Muscle of arm (tissue), 12 donors: ENCODE data around the gene PAQR9. TPM values are rescaled to one million over a fixed set of nuclear protein-coding genes. Genes with fewer than 3 reads are reported as not detected.

Experiments
- DNase-seq: peaks from one replicate; pipeline ENCODE4 v3.0.0-alpha.2; 2013
- polyA plus RNA-seq, 12 donors: library from polyadenylated mRNA; unstranded; fragments of 120-200 nt; gene quantifications; one replicate each; pipeline ENCODE4 v1.2.1, GENCODE V29; 2013; ENCODE audit not compliant: insufficient read length in 12 of 12

PAQR9 gene
- polyA plus RNA-seq, 12 donors = 0.27 TPM; not detected in 11

DNA sequence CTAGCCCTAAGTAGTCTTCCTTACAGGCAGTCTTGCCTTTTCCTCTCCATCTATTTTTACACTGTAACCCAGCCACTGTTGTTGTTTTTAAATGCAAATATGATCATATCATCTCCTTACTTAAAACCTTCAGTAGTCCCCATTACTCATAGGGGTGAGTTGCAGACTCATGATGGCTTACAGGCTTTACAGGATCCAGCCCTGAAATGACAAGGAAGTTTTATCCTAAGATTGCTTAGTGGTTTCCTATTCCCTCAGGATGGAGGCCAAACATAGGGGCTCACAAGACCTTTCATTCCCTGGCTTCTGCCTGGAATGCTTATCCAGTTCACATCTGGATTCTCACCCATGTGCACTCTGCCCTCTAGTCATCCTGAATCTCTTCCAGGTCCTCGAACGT is 46.9 kb downstream of the PAQR9 start:
- DNase-seq = no peak

DNA sequence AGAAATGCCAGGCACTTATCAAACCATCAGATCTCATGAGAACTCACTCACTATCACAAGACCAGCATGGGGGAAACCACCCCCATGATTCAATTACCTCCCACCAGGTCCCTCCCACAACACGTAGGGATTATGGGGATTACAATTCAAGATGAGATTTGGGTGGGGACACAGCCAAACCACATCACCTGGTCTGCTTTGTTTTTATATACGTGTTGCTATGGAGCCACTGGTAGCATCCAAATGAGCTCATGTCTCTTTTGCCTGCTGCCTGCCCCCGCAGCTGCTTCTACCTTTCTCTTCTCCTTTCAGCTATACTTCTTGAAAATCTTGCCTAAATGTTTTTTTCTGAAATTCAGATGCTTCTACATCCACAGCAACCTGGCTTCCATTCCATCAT is 47.8 kb downstream of the PAQR9 start:
- no peak for DNase-seq

DNA sequence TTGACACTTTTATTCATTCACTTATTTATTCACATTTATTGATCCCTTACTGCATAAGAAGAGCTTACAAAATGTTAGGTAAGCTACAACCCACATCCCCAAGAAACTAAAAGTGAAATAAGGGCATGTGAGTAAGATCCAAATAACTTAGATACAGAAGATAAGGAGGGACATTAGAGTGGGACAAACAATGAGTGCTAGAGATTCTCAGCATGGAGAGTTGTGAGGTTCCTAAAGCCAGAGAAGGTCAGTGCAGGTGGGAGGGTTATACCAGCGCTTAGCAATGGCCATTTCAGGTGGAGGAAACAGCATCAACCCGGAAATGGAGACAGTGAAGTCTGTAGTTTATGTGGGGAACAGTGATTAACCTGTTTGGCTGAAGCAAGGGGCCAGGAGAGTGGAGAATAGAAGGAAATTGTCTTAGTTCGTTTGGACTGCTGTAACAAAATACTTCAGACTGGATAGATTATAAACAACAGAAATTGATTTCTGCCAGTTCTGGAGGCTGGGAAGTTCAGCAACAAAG is 49.1 kb downstream of the PAQR9 start:
- no peak for DNase-seq

DNA sequence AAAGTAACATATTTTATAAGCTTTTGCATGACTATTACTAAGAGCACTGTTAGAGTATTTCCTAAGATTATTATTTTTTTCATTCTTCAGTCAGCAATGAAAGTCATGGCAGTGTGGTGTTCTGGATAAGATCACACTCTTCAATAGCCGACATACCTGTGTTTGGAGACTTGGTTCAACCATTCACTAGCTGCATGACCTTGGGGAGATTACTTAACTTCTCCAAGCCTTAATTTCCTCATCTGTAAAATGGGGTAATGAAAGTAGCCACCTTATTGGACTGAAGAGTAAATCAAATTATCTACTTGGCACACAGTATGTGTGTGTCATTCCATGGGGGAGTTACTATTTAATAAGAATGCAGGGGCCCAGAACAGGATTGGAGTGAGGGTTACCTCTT is 50.0 kb downstream of the PAQR9 start:
- DNase-seq = no peak

DNA sequence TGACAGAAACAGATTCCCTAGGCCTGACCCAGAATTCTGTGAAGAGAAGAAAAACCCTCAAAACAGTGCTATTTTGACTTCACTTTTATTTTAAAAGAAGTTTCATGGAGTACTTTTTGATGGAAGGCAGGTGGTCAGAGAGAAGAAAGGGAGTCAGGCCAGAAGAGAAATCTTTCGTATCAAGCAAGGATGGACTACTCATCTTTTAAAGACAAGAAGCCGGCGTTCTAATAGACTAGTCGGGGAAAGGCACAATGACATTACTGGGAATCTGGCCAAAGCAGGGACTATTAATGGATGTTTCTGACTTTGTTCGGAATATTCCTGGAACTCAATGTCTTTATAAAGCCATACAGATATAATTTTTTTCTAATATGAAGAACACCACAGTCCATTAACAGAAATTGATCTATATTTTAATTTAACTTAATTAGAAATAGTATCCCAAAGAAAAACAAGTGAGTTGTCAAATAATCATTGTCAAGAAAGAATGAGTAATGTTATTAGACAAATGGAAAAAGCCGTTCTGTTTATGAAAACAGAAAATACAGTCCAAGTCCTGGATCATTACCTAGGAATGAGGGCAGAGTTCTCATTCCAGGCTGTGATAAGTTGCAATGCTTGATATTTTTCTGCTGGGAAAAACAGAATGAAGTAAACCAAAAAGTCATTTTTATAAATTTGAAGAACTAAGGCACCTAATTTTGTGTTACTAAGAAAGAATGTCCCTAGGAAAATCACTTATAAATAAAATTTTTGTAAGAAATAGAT is 50.9 kb downstream of the PAQR9 start:
- DNase-seq = no peak

Other genes with a start within 250 kb of the PAQR9 start
- gene TRPC1, start 239.6 kb downstream of the PAQR9 start, polyA plus RNA-seq = 10 to 100 TPM in 3 of 12 donors, 1 to 10 TPM in 8, not detected in 1; 6.3 to 12.1 (median 9.1) TPM
- 1 to 10 TPM in 9 of 12 donors, under 1 TPM in 1, not detected in 2; 0.82 to 4.7 (median 1.6) TPM for gene PCOLCE2, start 74.6 kb downstream of the PAQR9 start, polyA plus RNA-seq
- gene U2SURP, start 37.9 kb upstream of the PAQR9 start, polyA plus RNA-seq = 100 to 1,000 TPM in 5 of 12 donors, 10 to 100 TPM in 7; 64.0 to 134 (median 97.0) TPM
- 10 to 100 TPM in 2 of 12 donors, 1 to 10 TPM in 9, not detected in 1; 2.3 to 14.3 (median 5.1) TPM for gene CHST2, start 156.1 kb upstream of the PAQR9 start, polyA plus RNA-seq